ENCODE data around the gene ITPR1.

The ITPR1 gene

DNA sequence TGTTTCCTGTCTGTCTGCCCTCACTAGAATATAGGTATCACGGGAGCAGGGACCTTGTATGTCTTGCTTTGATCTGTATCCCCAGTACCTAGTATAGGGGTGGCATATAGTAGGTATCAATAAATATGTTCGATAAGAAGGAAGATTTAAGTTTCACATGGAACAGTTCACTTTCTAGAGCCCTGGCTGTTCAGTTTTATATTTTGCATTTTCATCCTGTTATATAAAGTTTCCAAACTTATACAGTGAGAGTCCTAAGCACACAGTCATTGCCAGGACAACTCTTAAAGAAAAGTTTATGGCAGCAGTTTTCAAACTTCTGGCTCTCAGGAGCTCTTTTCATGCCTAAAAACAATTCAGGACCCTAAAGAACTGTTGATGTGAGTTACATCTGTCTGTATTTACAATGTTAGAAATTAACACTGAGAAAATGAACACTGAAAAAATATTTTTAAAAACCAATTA, 13.4 kb downstream of the ITPR1 start:
- no peak for DNase-seq (ENCODE audit: low spot score)
- TF ChIP-seq, protein P1, sequence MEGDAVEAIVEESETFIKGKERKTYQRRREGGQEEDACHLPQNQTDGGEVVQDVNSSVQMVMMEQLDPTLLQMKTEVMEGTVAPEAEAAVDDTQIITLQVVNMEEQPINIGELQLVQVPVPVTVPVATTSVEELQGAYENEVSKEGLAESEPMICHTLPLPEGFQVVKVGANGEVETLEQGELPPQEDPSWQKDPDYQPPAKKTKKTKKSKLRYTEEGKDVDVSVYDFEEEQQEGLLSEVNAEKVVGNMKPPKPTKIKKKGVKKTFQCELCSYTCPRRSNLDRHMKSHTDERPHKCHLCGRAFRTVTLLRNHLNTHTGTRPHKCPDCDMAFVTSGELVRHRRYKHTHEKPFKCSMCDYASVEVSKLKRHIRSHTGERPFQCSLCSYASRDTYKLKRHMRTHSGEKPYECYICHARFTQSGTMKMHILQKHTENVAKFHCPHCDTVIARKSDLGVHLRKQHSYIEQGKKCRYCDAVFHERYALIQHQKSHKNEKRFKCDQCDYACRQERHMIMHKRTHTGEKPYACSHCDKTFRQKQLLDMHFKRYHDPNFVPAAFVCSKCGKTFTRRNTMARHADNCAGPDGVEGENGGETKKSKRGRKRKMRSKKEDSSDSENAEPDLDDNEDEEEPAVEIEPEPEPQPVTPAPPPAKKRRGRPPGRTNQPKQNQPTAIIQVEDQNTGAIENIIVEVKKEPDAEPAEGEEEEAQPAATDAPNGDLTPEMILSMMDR (IDR thresholded peaks at IDR 0.05; ENCODE audit: extremely low read depth, missing control alignments): no peak

DNA sequence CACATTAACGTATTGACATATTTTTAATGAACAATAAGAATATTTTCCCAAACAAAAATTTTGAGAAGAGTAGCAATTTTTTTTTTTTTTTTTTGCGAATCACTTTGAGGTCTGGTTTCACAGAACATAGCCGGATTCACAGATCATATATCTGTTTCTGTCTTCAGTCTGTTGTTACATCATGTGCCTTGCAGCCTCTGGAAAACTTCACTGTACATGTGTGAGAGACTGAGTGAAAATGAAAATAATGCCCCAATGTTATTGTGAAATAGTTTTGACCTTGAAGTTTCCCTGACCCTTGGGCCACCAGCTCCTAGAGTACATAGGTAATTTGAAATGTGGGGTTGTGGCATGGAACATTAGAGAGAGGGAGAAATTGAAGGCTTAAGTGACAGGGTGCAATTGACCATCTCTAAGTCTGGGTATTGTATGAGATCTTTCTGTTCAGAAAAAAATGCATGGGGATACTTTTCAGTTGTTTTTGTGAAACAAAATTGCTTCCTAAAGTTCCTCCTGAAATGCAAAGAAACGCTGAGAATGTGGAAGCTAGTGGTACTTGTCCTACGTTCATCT, 14.0 kb downstream of the ITPR1 start:
- DNase-seq (ENCODE audit: low spot score): no peak
- TF ChIP-seq, protein P1 (IDR thresholded peaks at IDR 0.05; ENCODE audit: extremely low read depth, missing control alignments): no peak

DNA sequence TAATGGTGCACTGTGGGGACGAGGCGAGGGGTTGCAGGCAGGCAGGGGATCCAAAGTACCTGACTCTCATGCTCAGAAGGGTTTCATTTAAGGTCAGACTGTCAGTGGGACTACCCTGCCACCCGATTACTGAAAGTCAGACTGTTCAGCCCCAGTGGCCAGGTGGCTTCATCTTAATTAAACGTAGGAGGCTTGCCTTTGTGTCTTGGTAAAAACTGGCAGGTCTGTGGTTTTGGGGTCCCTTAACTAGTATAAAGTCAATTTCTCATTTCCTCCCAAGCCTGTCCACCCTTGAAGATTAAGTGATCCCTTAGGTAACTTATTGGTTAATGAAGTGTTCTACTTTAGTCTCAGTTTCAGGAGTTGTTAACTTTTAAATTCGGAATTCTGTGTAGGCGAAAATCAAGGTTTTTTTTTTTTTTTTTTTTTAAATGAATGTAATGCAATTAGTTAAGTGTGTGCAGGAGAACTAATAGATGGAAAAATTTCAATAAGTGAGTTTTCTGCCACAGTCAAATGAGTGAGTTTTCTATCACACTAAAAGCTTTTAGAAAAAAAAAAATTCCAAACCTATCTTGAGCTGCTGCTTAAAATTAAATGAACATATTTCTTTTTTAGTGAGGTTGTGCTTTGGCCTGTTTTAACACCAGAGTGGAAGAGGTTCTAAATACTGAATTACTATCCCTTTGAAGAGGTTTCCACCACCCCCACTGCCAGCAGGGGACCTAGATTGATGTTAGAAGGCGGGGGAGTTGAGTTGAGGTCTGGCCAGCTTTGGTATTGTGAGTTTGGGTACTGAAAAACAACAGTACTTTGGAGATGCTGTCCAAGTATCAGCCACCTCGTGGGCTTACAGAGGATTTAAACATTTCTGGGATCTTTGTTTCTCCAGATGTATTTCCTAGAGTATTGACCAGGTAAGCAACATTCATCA, 15.2 kb downstream of the ITPR1 start:
- TF ChIP-seq, protein P1 (IDR thresholded peaks at IDR 0.05; ENCODE audit: extremely low read depth, missing control alignments): no peak
- peak; percentile 41 for DNase-seq (ENCODE audit: low spot score)

DNA sequence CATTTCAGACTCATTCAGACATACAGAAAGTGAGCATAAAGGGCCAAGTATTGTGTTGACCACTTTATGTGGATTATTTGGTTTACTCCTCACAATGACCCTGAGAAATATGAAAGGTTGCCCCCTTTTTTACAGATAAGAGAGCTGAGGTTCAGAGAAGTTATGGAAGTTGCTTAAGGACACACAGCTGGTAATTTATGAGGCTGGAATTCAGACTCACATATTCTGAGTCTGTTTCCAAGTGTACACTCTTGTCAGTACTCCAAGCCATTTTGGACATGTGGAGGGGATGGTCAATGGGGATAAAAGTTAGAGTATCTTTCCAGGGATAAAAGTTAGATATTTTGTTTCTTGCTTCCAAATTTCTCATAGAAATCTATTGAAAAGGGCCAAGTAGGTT, 15.9 kb downstream of the ITPR1 start:
- TF ChIP-seq, protein P1 (IDR thresholded peaks at IDR 0.05; ENCODE audit: extremely low read depth, missing control alignments): no peak
- DNase-seq (ENCODE audit: low spot score): no peak

DNA sequence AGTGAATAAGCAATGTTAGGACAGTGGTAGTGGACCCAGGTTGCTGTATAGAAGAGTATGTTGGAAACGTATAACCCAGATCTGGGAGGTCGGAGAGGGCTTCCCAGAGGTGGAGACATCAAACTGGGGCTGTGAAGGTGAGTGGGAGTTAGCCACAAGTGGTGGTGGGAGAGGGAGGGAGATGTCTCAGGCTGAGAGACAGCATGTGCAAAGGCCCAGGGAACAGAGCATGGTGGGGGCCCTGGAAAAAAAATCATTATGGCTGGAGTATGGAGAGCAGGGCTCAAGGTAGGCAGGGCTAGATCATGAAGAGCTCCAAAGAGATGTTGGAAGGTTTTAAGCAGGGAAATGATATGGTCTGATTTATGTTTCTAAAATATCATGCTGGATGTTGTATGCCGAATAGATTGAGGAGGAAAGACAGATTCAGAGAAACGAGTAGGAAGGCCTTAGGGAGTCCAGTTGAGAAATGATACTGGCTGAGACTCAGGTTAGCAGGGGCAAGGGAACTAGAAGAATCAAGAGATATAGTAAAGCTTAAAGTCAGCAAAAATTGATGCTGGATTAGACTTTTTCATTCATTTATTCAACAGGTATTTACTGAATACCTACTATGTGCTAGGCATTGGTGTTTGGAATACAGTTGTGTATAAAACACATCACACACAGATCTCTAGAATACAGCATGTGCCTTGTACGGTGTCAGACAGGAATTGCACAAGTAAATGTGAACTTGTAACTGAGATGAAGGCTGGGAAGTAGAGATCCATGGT, 17.0 kb downstream of the ITPR1 start:
- DNase-seq (ENCODE audit: low spot score): no peak
- TF ChIP-seq, protein P1 (IDR thresholded peaks at IDR 0.05; ENCODE audit: extremely low read depth, missing control alignments): no peak

DNA sequence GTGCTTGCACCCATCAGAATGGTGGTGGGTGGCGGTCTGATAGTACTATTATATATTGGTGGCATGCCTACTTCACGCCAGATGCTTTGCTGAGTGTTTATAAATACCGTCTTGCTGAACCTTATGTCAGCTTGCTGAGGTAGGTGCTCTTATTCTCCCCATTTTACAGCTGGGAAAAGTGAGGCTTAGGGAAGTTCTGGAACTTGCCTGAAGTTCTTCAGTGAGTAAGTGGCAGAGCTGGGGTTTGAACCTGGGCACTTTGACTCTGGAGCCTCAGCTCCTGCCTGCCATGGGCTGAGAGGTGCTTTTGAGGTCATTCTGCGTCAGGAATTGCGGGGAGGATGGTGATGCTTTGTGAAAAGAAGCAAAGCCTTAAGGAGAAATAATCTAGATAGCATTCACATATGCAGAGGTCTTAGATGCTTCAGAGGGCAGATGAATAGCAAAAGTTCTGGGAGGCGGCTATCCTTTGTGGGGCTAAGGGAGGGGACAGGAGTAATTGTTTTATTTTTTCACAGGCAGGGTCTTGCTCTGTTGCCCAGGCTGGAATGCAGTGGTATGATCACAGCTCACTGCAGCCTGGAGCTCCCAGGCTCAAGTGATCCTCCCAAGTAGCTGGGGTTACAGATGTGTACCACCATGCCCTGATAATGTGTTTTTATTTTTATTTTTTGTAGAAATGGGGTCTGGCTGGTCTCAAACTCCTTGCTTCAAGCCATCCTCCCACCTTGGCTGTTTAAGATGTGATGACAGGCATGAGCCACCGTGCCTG, 18.5 kb downstream of the ITPR1 start:
- TF ChIP-seq, protein P1 (IDR thresholded peaks at IDR 0.05; ENCODE audit: extremely low read depth, missing control alignments): no peak
- DNase-seq (ENCODE audit: low spot score): no peak

Measured in GM20000 (cell line).